H1 (cell line): Measurements from ENCODE around the gene TMEM198. TPM values are rescaled to one million over a fixed set of nuclear protein-coding genes. Genes with fewer than 3 reads are reported as not detected.

Experiments used
- CTCF ChIA-PET: fragments of 300-600 bp; sonication (Branson Sonifier 250); formaldehyde crosslinking; loops from one replicate; lab custom pipeline; 2021; ENCODE audit not compliant: partially characterized antibody; lab: Charles Lee
- POLR2A ChIA-PET: fragments of 300-600 bp; sonication (Branson Sonifier 250); formaldehyde crosslinking; loops from one replicate; lab custom pipeline; 2021; ENCODE audit warnings: inconsistent platforms; ENCODE audit not compliant: partially characterized antibody; lab: Charles Lee
- DNase-seq, 2 experiments: peaks; one replicate each; pipeline versions ENCODE4 v3.0.0 to v3.0.0-alpha.2; 2010 to 2022; ENCODE audit warnings: low spot score in 2 of 2, low read depth in 1 of 2, mixed read lengths in 1 of 2
- FAIRE-seq: peaks from 2 replicates; lab custom pipeline; 2011; peaks lifted over from hg19 to GRCh38; lab: Jason Lieb, UNC
- H2AFZ ChIP-seq: 2 replicates; pipeline ENCODE4 v1.8.1; 2012; ENCODE audit warnings: low read length, inconsistent platforms
- H2AK5ac ChIP-seq: 2 replicates; pipeline ENCODE4 v1.6.1; 2013; ENCODE audit warnings: low read depth, low read length
- H2BK120ac ChIP-seq: replicated peaks from 2 replicates; pipeline ENCODE3; 2013; ENCODE audit warnings: low read depth, low read length, inconsistent platforms
- H2BK12ac ChIP-seq: 2 replicates; pipeline ENCODE4 v1.6.1; 2013; ENCODE audit warnings: low read depth, low read length
- H2BK15ac ChIP-seq: 2 replicates; pipeline ENCODE4 v1.6.1; 2013; ENCODE audit warnings: low read length
- H2BK20ac ChIP-seq: 2 replicates; pipeline ENCODE4 v1.6.1; 2013; ENCODE audit warnings: low read length
- H2BK5ac ChIP-seq: 2 replicates; pipeline ENCODE4 v1.6.1; 2013; ENCODE audit warnings: low read depth, low read length
- H3K14ac ChIP-seq: 2 replicates; pipeline ENCODE4 v1.6.1; 2013; ENCODE audit warnings: inconsistent platforms; ENCODE audit not compliant: insufficient read length
- H3K18ac ChIP-seq: 2 replicates; pipeline ENCODE4 v1.6.1; 2013; ENCODE audit warnings: low read length; ENCODE audit errors: extremely low read depth
- H3K23ac ChIP-seq: 2 replicates; pipeline ENCODE4 v1.6.1; 2013; ENCODE audit warnings: inconsistent platforms; ENCODE audit not compliant: insufficient read length
- H3K23me2 ChIP-seq: 2 replicates; pipeline ENCODE4 v1.6.1; 2013; ENCODE audit warnings: low read depth, low read length
- H3K27ac ChIP-seq: 2 replicates; pipeline ENCODE4 v1.6.1; 2011; ENCODE audit warnings: low read depth, low read length, inconsistent platforms
- H3K27me3 ChIP-seq, 4 experiments: replicated peaks in 1 of 4; 1 replicate in 1 of 4; 2 replicates in 3 of 4; pipeline versions ENCODE4 v1.6.1 to v1.8.1; 2011 to 2013; ENCODE audit warnings: low read length in 3 of 4, mild to moderate bottlenecking in 3 of 4, inconsistent platforms in 2 of 4, mixed read lengths in 2 of 4, moderate library complexity in 1 of 4; ENCODE audit not compliant: control insufficient read depth in 3 of 4, insufficient read depth in 3 of 4; ENCODE audit errors: extremely low read depth in 1 of 4
- H3K36me3 ChIP-seq, 4 experiments: 2 replicates each; pipeline versions ENCODE4 v1.6.1 to v1.8.1; 2011 to 2013; ENCODE audit warnings: mild to moderate bottlenecking in 4 of 4, low read length in 3 of 4, moderate library complexity in 2 of 4, control low read depth in 1 of 4, inconsistent platforms in 1 of 4; ENCODE audit not compliant: insufficient read depth in 4 of 4, control insufficient read depth in 2 of 4
- H3K4ac ChIP-seq: replicated peaks from 2 replicates; pipeline ENCODE3; 2013; ENCODE audit warnings: low read length, low read depth, mixed read lengths, inconsistent platforms; ENCODE audit not compliant: insufficient read length
- H3K4me1 ChIP-seq, 4 experiments: replicated peaks in 1 of 4; 1 replicate in 1 of 4; 2 replicates in 3 of 4; pipeline versions ENCODE4 v1.6.1 to v1.8.1; 2011 to 2013; ENCODE audit warnings: low read length in 3 of 4, inconsistent platforms in 2 of 4, mixed read lengths in 1 of 4; ENCODE audit not compliant: insufficient read depth in 4 of 4, control insufficient read depth in 3 of 4
- H3K4me2 ChIP-seq, 2 experiments: 2 replicates each; pipeline versions ENCODE4 v1.6.1 to v1.8.1; 2011 to 2013; ENCODE audit warnings: low read depth in 2 of 2, low read length in 2 of 2, control low read depth in 1 of 2, inconsistent platforms in 1 of 2, mild to moderate bottlenecking in 1 of 2; ENCODE audit not compliant: insufficient read depth in 1 of 2
- H3K4me3 ChIP-seq, 4 experiments: fragments of 200-600, 300-600 bp in 1 of 4; sonication (generic), shearing (Covaris generic), sonication (Bioruptor Twin) in 1 of 4; 2 replicates each; pipeline versions ENCODE4 v1.5.1 to v1.8.1; 2011 to 2016; ENCODE audit warnings: low read length in 4 of 4, low read depth in 3 of 4, control low read depth in 2 of 4, inconsistent platforms in 2 of 4, mild to moderate bottlenecking in 2 of 4, mixed read lengths in 1 of 4, moderate library complexity in 1 of 4; ENCODE audit not compliant: insufficient read depth in 2 of 4; ENCODE audit errors: extremely low read depth in 1 of 4
- H3K56ac ChIP-seq: replicated peaks from 2 replicates; pipeline ENCODE3; 2013; ENCODE audit warnings: low read depth, mild to moderate bottlenecking, mixed read lengths, low read length, inconsistent platforms; ENCODE audit not compliant: insufficient read length
- H3K79me1 ChIP-seq: 2 replicates; pipeline ENCODE4 v1.6.1; 2013; ENCODE audit warnings: low read depth, low read length, control low read depth
- H3K79me2 ChIP-seq, 2 experiments: 2 replicates each; pipeline versions ENCODE4 v1.6.1 to v1.8.1; 2012 to 2013; ENCODE audit warnings: low read length in 2 of 2, mild to moderate bottlenecking in 2 of 2, inconsistent platforms in 1 of 2; ENCODE audit not compliant: insufficient read depth in 2 of 2, control insufficient read depth in 1 of 2
- H3K9ac ChIP-seq, 4 experiments: replicated peaks in 1 of 4; 1 replicate in 1 of 4; 2 replicates in 3 of 4; pipeline versions ENCODE4 v1.6.1 to v1.8.1; 2011 to 2013; ENCODE audit warnings: low read depth in 3 of 4, low read length in 3 of 4, control low read depth in 2 of 4, mild to moderate bottlenecking in 2 of 4, moderate library complexity in 2 of 4, inconsistent platforms in 1 of 4; ENCODE audit errors: extremely low read depth in 1 of 4
- H3K9me3 ChIP-seq, 2 experiments: 2 replicates each; pipeline versions ENCODE4 v1.6.1 to v1.8.1; 2012 to 2013; ENCODE audit warnings: mild to moderate bottlenecking in 2 of 2, moderate library complexity in 2 of 2, control low read depth in 1 of 2, inconsistent platforms in 1 of 2, low read depth in 1 of 2, low read length in 1 of 2, mixed read lengths in 1 of 2; ENCODE audit not compliant: insufficient read depth in 2 of 2
- H4K20me1 ChIP-seq, 2 experiments: replicated peaks in 1 of 2; 2 replicates each; pipeline versions ENCODE3 to v1.8.1; 2011 to 2013; ENCODE audit warnings: inconsistent platforms in 2 of 2, low read length in 2 of 2, mild to moderate bottlenecking in 1 of 2; ENCODE audit not compliant: insufficient read depth in 2 of 2, control insufficient read depth in 1 of 2
- H4K5ac ChIP-seq: 2 replicates; pipeline ENCODE4 v1.6.1; 2013; ENCODE audit warnings: low read length, low read depth, mixed read lengths, inconsistent platforms; ENCODE audit not compliant: insufficient read length
- H4K8ac ChIP-seq: 2 replicates; pipeline ENCODE4 v1.8.0; 2013; ENCODE audit warnings: mild to moderate bottlenecking, moderate library complexity, low read length, inconsistent platforms; ENCODE audit not compliant: insufficient read depth; ENCODE audit errors: extremely low read depth
- H4K91ac ChIP-seq: replicated peaks from 2 replicates; pipeline ENCODE3; 2013; ENCODE audit warnings: low read length, mixed read lengths, inconsistent platforms; ENCODE audit not compliant: insufficient read length
- EZH2 ChIP-seq: fragments of 200-600 bp; sonication (generic); IDR thresholded peaks from 2 replicates; pipeline ENCODE4 v1.7.1; 2012; ENCODE audit warnings: low read depth, mild to moderate bottlenecking, moderate library complexity, low read length, inconsistent platforms; ENCODE audit not compliant: severe bottlenecking
- FOSL1 ChIP-seq: IDR thresholded peaks from 2 replicates; pipeline ENCODE4 v1.6.1; 2011; ENCODE audit warnings: mild to moderate bottlenecking, low read depth, low read length, moderate library complexity; ENCODE audit not compliant: insufficient read depth
- NANOG ChIP-seq: IDR thresholded peaks from 2 replicates; pipeline ENCODE4 v1.6.1; 2011; ENCODE audit warnings: low read length, low read depth, mild to moderate bottlenecking, inconsistent platforms; ENCODE audit not compliant: insufficient read depth, poor library complexity, severe bottlenecking
- RBBP5 ChIP-seq: IDR thresholded peaks from 2 replicates; pipeline ENCODE4 v1.7.1; 2012; ENCODE audit warnings: low read depth, mild to moderate bottlenecking, inconsistent platforms, low read length, moderate library complexity, borderline replicate concordance
- WGBS, 2 experiments: shearing (Covaris generic) in 1 of 2; methylation state at CpG; one replicate each; pipeline versions ENCODE4 v1.1.6 to v1.1.7; 2013 to 2015; ENCODE audit warnings: low lambda C conversion rate in 2 of 2, mixed read lengths in 2 of 2, inconsistent platforms in 1 of 2, low coverage in 1 of 2, missing lambda C conversion rate in 1 of 2; ENCODE audit not compliant: insufficient replicate concordance in 2 of 2, insufficient coverage in 1 of 2, insufficient read length in 1 of 2; ENCODE audit errors: extremely low coverage in 1 of 2, missing lambda C conversion rate in 1 of 2; 5-methylcytosine and 5-hydroxymethylcytosine counted together
- polyA plus RNA-seq, 7 experiments: library from polyadenylated mRNA; depleted of rRNA in 3 of 7; stranded (reverse) in 5 of 7; unstranded in 2 of 7; fragments of >200 nt in 5 of 7; fragments of 200-250 nt in 2 of 7; gene quantifications; 1 replicate in 5 of 7; 2 replicates in 1 of 7; 4 replicates in 1 of 7; pipeline versions ENCODE4 v1.2.1 to v1.2.3, GENCODE V29; 2011 to 2013; ENCODE audit warnings: missing spikeins in 2 of 7, mixed read lengths in 2 of 7
- total RNA-seq: library from RNA; stranded (reverse); fragmentation: NEBNext Ultra II Directional; extraction: Animal tissue kit (Norgen Biotek cat#: 25700); gene quantifications from 2 replicates; pipeline ENCODE4 v1.2.1, GENCODE V29; 2021

TMEM198 gene
- total and polyA plus RNA-seq, 2 of the 8 experiments (the other 6 are each of a cell fraction or from before 2014, with no cell fraction given), result 10.2 to 10.4 TPM

DNA sequence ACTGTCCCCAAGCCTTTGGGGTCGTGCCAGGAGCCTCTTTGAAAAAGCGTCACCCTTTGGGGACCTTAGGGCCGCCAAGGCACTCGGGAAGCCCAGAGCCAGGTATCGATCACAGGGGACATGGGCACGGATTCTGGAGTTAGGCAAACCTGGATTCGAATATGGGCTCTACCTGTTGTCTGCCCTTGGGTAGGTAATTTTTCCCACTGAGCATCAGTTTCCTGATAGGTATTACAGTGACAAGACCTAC, 9.3 kb downstream of the TMEM198 start:
- Histone ChIP-seq H3K9me3 (no peaks in the 10 kb centered on the region), H3K79me2 (no peaks in the 10 kb centered on the region), H3K4ac (no peak overlapping the region), H3K27me3 (peaks cover 0 to 15% (median 13%) of the 10 kb centered on the region in 4 experiments; a peak in 6 of 7 replicates), H2BK5ac (no peak overlapping the region), H3K4me2 (peak overlapping the region; percentile 90 to 95), H3K23me2 (peaks cover 17% of the 10 kb centered on the region; the same call in 1 of the 2 replicates), H3K79me1 (peaks cover 2% of the 10 kb centered on the region; the same call in 1 of the 2 replicates), H2AFZ (no peak overlapping the region), H2BK20ac (no peak overlapping the region), H2BK12ac (0 out of 2 replicates have a peak overlapping the region, but pooled peaks have one; percentile 68), H3K14ac (no peak overlapping the region), H3K27ac (no peak overlapping the region), H4K5ac (no peak overlapping the region), H4K8ac (peak overlapping the region; percentile 65; the same call in 1 of the 2 replicates), H4K91ac (no peak overlapping the region), H3K36me3 (peaks cover 0 to 11% (median 0%) of the 10 kb centered on the region in 4 experiments; a peak in 3 of 8 replicates), H3K4me1 (peaks cover 0 to 15% (median 8%) of the 10 kb centered on the region in 4 experiments; a peak in 6 of 7 replicates), H2BK15ac (no peak overlapping the region), H4K20me1 (peaks cover 0 to 10% of the 10 kb centered on the region in 2 experiments), H3K4me3 (peak overlapping the region; percentile 58 to 77 (median 68); a peak in 7 of 8 replicates), H3K9ac (no peak overlapping the region; a peak in 1 of 7 replicates), H2AK5ac (no peak overlapping the region), H3K56ac (no peak overlapping the region), H3K18ac (peak overlapping the region; percentile 87; the same call in 1 of the 2 replicates), H3K23ac (no peak overlapping the region), H2BK120ac (no peak overlapping the region)
- ChIA-PET CTCF (interaction anchor here (0.6 to 19.7 kb wide), 10 partner anchors 7 to 175 kb away, joined by 3 to 293 read pairs (median 4); partner anchors contain the start of genes CHPF, STK11IP and TMEM198), POLR2A (interaction anchor here (0.7 to 17.5 kb wide), 12 partner anchors 8 to 134 kb away, joined by 3 to 293 read pairs (median 4); partner anchors contain the start of genes CHPF, INHA, OBSL1 and STK11IP)
- WGBS, 2 experiments, result 48% methylated on average over 7 of the region's 7 CpGs; no CpG with 5 or more reads in 1 of the 2 experiments
- FAIRE-seq (no peak), DNase-seq (no peak)
- TF ChIP-seq NANOG, result no peak
- peak; percentile 34 for TF ChIP-seq EZH2
- no peak for TF ChIP-seq RBBP5
- no peak for TF ChIP-seq FOSL1
